NCI-H128 (cell line): Measurements from ENCODE around the gene USP32.
"Not testable (repeated sequence)": the region's sequence is repeated elsewhere in the genome, so short reads cannot be mapped to it uniquely, and the experiment has no call there.

ENCODE experiments used
- DNase-seq: peaks from one replicate; lab custom pipeline; 2025; ENCODE audit not compliant: unreplicated experiment; lab: John Stamatoyannopoulos, UW

The USP32 gene

DNA sequence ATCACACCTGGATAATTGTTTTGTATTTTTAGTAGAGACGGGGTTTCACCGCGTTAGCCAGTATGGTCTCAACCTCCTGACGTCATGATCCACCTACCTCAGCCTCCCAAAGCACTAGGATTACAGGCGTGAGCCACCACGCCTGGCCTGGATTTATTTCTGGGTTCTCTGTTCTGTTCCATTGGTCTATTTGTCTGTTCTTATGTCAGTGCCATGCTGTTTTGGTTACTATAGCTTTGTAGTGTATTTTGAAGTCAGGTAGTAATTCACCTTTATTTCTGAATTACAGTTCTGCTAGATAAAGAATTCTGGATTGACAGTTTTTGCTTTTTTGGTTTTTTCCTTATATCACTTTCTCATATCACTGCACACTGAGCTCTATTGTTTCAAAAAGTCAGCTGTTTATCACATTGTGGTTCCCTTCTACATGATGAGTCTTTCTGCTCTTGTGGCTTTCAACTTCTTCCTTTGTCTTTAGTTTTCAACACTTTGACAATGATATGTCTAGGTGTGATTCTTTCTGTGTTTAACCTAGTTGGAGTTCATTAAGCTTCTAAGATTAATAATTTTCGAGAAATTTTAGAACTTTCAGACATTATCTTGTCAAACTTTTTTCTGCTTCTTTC, 144.0 kb downstream of the USP32 start:
- no peak for DNase-seq

- DNase-seq, result no peak
These were observed 147.3 kb downstream of the USP32 start for GRCh38 chr17:60244656-60245055.

DNA sequence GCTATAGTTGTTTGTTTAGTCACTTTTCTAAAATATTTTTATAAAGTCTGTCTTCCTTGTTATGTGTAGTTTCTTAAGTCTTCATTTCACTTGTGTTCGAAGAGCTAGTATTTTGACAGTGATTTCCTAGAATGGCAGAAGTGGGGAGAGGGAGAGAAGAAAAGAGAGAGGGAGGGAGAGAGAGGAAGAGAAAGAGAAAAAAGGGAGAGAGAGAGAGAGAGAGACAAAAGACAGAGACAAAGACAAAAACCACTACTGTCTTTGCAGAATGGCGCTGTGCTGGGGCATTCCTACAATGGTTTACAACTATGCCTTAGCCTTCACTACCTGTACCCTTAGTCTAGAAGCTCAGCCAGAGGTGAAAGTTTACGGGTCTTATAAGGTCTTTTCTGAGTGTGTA, 151.6 kb downstream of the USP32 start:
- DNase-seq, result no peak

DNA sequence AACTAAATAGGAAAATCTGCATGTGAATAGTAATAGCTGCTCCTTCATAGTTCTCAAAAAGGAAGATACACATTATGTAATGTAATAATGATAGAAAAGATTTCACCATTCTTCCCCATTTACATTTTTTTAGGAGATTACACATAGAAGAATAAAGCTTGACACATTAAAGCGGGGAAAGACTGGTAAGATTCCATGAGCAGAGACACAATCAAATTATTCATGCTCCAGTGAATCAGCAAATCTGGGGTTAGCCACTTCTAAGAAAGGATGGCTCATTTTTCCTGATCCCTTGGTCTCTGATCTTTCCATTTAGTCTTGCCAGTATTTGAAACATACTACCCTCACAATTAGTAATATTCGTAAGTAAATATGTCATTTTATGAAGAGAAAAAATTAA, 160.2 kb downstream of the USP32 start:
- no peak for DNase-seq

- DNase-seq, result no peak
These were observed 160.7 kb downstream of the USP32 start for GRCh38 chr17:60231234-60231633.

DNA sequence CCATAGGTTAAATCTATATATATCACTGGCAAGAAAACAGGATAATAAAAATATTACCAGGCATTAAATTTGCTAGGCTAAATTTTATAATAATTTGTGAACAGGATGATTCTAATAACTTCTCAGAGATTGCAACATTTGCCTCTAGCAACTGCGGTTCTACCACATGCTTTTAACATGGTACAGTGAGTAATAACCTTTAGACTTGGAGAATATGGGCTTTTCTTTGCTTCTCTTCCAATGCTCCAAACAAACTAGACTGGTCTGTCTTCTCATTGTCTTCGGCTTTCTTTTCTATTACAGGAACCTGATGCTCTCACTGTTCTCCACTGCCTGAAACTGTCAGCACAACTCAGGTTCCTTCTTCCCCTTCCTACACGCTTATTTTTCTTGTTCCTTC, 161.6 kb downstream of the USP32 start:
- no peak for DNase-seq

GRCh38 chr17:60229188-60229802, 162.6 kb downstream of the USP32 start:
- DNase-seq, result no peak

DNA sequence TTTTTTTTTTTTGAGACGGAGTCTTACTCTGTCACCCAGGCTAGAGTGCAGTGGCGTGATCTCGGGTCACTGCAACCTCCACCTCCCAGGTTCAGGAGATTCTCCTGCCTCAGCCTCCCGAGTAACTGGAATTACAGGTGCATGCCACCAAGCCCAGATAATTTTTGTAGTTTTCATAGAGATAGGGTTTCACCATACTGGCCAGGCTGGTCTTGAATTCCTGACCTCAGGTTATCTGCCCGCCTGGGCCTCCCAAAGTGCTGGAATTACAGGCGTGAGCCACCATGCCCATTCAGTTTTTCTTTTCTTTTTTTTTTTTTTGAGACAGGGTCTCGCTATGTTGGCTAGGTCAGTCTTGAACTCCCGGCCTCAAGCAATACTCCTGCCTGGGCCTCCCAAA, 164.7 kb downstream of the USP32 start:
- DNase-seq, result not testable (repeated sequence)

DNA sequence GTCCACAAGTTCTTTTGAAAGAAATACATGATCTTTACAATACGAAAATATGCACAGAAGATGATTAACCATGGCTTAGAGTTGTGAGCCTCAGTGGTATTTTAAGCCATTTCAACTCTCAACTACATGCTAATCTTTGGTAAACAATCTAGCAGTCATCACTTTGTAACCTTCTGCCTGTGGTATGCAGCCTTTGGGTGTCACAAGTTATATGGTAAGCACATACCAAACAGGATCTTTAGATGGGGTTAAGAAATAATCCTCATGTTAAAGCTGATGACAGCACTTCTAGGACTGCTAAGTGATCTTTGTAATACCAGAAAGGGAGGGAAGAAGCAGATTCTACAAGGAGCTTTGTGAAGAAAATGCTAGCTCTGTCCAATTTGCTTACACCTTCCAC, 167.9 kb downstream of the USP32 start:
- DNase-seq, result no peak

GRCh38 chr17:60223456-60223855, 168.5 kb downstream of the USP32 start:
- no peak for DNase-seq

DNA sequence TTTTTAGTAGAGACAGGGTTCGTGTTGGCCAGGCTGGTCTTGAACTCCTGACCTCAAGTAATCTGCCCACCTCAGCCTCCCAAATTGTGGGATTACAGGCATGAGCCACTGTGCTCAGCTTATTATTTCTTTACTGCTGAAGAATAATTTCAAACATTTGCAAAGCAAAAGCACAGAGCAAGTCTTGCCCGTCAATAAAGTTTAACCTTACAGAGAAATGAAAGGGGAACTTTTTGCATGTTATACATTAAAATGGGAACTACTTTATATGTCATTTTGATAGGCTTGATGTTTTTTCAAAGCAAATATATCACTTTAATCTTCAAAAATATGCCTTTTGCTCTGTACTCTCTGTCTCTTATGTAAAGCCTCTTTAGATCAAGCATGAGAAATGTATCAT, 173.2 kb downstream of the USP32 start:
- DNase-seq, result not testable (repeated sequence)

GRCh38 chr17:60215895-60216294, 176.0 kb downstream of the USP32 start:
- DNase-seq, result not testable (repeated sequence)

DNA sequence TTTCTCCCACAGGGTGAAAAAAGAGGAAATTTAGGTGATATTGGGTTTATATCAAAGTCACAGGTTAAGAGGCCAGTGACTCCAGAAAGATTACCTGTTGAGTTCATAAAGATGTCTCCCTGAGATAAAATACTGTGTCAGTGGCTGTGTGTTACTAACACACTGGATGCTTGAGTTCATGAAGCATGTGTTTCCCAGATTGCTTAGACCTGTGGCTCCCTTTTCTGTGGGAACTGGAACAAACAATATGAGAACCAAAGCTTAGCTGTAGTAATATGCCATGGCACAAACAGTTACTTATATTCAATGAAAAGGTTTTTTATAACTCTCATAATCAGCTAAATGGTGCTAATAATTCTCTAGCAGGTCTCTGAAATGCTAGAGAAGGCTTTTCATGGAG, 180.7 kb downstream of the USP32 start:
- not testable (repeated sequence) for DNase-seq

DNA sequence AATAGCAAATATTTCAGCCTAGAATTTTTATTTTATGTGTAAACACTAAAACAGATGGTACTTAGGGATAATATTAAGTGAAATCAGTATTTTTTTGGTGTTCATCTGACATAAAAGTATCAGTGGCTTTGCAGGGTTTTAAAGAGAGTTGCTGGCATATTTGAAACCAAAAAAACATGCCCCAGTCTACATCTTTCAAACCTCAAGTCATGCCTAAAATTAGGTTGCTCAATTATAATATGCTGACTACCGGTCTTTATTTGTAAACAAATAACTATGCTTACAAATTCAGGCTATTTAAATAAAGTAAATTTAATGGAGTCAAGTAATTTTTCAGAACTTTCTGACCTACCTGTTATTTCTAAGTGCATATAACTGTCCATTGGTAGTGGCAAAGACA, 183.6 kb downstream of the USP32 start:
- DNase-seq, result not testable (repeated sequence)

GRCh38 chr17:60205782-60206181, 186.2 kb downstream of the USP32 start:
- DNase-seq, result not testable (repeated sequence)

DNA sequence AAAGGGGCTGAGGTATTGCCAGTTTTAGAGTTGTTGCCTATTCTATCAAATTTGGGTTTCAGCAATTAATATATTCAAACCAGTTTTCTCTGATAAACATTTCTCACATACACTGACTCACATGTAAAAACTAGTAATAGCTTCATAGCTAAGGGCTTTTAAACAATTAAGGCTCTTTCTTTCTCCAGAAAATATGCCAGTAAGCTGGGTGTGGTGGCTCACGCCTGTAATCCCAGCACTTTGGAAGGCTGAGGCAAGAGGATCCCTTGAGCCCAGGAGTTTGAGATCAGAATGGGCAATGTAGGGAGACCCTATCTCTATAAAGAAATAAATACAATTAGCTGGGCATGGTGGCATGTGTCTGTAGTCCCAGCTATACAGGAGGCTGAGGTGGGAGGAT, 193.3 kb downstream of the USP32 start:
- DNase-seq, result not testable (repeated sequence)

- not testable (repeated sequence) for DNase-seq
These were observed 197.8 kb downstream of the USP32 start for GRCh38 chr17:60194141-60194540.

- DNase-seq, result no peak
These were observed 198.5 kb downstream of the USP32 start for GRCh38 chr17:60193482-60193881.

DNA sequence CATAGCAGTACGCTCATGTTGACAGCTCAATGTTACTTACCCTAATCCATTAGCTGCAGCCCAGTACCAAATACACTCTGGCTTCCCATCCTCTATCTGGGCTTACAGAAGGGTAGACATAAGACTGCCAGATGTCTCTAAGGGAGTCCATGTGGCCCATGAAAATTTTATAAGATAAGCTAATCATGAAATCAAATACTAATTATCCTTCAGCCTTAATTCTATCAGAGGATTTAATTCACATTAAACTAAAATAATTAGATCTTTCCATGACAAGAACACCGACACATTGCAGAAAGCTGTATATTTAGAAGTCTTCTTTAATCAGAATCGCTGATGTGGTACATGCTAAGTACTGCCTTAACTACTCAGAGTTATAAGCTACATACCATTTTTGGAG, 198.9 kb downstream of the USP32 start:
- DNase-seq, result not testable (repeated sequence)

DNA sequence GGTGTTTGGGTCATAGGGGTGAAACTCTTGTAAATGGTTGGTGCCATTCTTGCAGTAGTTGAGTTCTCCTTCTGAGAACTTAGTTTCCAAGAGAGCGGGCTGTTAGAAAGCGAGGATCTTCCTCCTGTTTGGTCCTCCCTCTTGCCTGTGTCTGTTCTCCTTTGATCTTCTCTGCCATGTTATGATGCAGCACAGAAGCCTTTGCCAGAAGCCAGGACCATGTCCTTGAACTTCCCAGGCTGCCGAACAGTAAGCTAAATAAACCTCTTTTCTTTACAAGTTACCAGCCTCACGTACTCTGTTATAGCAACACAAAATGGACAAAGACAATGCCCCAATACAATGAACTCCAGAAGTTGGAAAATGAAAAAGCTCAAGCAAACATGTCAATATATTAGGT, 201.9 kb downstream of the USP32 start:
- not testable (repeated sequence) for DNase-seq

DNA sequence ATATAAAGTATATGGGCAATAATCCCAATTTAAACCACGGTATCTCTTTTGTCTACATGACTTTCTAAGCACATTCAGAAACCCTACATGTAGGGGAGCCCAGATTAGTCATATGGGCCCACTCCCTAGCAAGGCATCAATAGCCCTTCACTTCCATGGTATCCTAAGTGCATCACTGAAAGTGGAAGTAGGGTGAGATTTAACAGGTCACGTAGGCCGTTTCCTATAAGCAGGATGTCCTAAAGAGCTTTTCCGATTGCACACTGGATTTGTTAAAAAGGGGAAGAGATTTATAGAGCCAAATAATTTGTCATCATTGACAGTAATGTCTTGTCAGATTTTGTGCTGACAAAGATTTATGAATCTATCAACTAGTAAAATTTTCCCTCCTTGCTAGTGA, 203.2 kb downstream of the USP32 start:
- DNase-seq, result no peak

DNA sequence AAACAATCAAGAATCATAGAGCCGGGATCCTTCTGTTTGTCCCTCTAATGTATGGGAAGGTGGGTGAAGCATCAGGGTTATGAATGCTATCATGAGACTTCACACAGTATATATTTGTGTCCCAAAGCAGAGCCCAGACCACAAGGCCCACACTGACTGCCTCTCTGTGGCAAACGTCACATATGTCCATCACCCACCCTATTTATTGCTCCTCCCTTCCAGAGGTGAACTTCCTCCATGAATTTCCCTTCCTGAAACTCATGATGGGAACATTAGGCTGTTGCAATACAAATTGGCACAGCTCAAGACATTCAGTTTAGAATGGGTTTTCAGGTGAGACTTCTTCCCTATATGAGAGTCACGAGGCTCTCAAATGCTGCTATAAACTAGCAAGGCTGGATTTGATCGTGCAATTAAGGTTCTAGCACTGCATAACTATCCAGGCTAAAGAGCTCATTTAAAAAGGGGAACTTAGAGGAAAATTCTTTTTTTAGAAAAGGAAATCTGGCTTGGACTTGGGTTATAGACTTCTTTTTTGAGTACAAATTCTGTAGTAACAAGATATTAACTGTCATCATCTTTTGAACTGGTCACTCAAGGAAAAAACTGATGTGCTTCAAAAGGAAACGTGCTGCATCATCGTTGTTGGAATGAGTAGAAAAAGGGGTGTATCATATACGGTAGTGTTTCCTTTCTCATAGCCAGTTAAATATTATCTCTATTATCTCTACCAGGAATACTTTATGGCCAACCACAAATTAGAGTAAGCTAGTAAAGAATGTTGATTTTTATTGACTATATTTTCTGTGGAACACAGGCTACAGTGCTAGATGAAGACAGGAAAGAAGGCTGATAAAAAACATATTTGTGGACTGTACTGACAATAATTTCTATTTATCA, 204.8 kb downstream of the USP32 start:
- not testable (repeated sequence) for DNase-seq
